Stomach (tissue), 9 donors: ENCODE results near the gene GABRB3. TPM values are rescaled to one million over a fixed set of nuclear protein-coding genes. Genes with fewer than 3 reads are reported as not detected.

ENCODE experiments used
- DNase-seq, 2 donors: peaks; one replicate each; pipeline versions ENCODE4 v3.0.0 to v3.0.0-alpha.2; 2013 to 2019
- H3K27ac ChIP-seq, 5 donors: fragments of 200-600 bp in 4 of 5; sonication (generic) in 4 of 5; one replicate each; pipeline ENCODE4 v1.5.1; 2013 to 2019; ENCODE audit warnings: mild to moderate bottlenecking in 1 of 5, moderate library complexity in 1 of 5
- H3K27me3 ChIP-seq, 3 donors: fragments of 200-600 bp; sonication (generic); one replicate each; pipeline ENCODE4 v1.5.1; 2017 to 2019; ENCODE audit warnings: mixed run types in 1 of 3
- H3K36me3 ChIP-seq, 4 donors: fragments of 200-600 bp; sonication (generic); 1 replicate in 3 of 4; 2 replicates in 1 of 4; pipeline ENCODE4 v1.5.1; 2016 to 2019
- H3K4me1 ChIP-seq, 4 donors: fragments of 200-600 bp; sonication (generic); one replicate each; pipeline ENCODE4 v1.5.1; 2016 to 2019
- H3K4me3 ChIP-seq, 4 donors: fragments of 200-600 bp; sonication (generic) in 3 of 4; one replicate each; pipeline ENCODE4 v1.5.1; 2016 to 2019; ENCODE audit warnings: mild to moderate bottlenecking in 1 of 4
- H3K9me3 ChIP-seq, 4 donors: fragments of 200-600 bp; sonication (generic); one replicate each; pipeline ENCODE4 v1.5.1; 2016 to 2019
- CTCF ChIP-seq, 7 experiments: fragments of 450-650 bp in 4 of 7; fragments of 200-600 bp in 3 of 7; sonication (generic) in 3 of 7; IDR thresholded peaks; one replicate each; pipeline ENCODE4 v1.5.1; 2016 to 2019; ENCODE audit warnings: antibody characterized with exemption in 7 of 7, control low read depth in 2 of 7, mild to moderate bottlenecking in 1 of 7
- EP300 ChIP-seq: sonication (generic); formaldehyde crosslinking; IDR thresholded peaks from one replicate; pipeline ENCODE4 v1.6.1; 2017; ENCODE audit warnings: antibody characterized with exemption
- POLR2A ChIP-seq, 4 donors: fragments of 450-650 bp; IDR thresholded peaks; one replicate each; pipeline ENCODE4 v1.6.1; 2016; ENCODE audit warnings: antibody characterized with exemption in 4 of 4, control low read depth in 2 of 4, mild to moderate bottlenecking in 1 of 4, moderate library complexity in 1 of 4
- POLR2AphosphoS5 ChIP-seq, 3 donors: sonication (generic); formaldehyde crosslinking; IDR thresholded peaks; one replicate each; pipeline ENCODE4 v1.6.1; 2016; ENCODE audit warnings: antibody characterized with exemption in 3 of 3
- WGBS, 5 donors: extraction: QIAGEN DNeasy Blood & Tissue Kit in 3 of 5; methylation state at CpG; one replicate each; pipeline versions ENCODE4 v1.1.5 to v1.1.7; 2013 to 2018; 5-methylcytosine and 5-hydroxymethylcytosine counted together
- intact Hi-C: fragments of 100-400 bp; cut with DNase I; formaldehyde crosslinking; loops from one replicate; pipeline ENCODE4 v1.15.1; 2023; ENCODE audit warnings: low total_unique reads
- polyA plus RNA-seq, 3 donors: library from polyadenylated mRNA; stranded (reverse); fragments of 200-250 nt; gene quantifications; one replicate each; pipeline ENCODE4 v1.2.3, GENCODE V29; 2013
- total RNA-seq, 5 donors: library from RNA; depleted of rRNA; stranded (reverse); fragments of >200 nt; gene quantifications; one replicate each; pipeline versions ENCODE4 v1.1.0 to v1.2.3, GENCODE V29; 2014 to 2016
- donor health status: healthy with polysubstance abuse.
- donor health status: Bipolar disorder and iron deficiency.
- donor health status: healthy.

The GABRB3 gene
- total and polyA plus RNA-seq, 8 donors = 1.5 to 14.6 (median 6.1) TPM; not detected in 2

- Histone ChIP-seq H3K9me3 (peaks cover 0 to 7% (median 0%) of the 10 kb centered on the region in 4 donors), H3K4me1 (peaks cover 0 to 11% (median 0%) of the 10 kb centered on the region in 4 donors), H3K36me3 (no peaks in the 10 kb centered on the region), H3K4me3 (no peak overlapping the region), H3K27ac (no peak overlapping the region), H3K27me3 (peaks cover 0 to 6% (median 0%) of the 10 kb centered on the region in 3 donors)
- peak in 1 of 2 donors; percentile 21 for DNase-seq
- WGBS, 5 donors = 62 to 76% (median 73%) methylated on average over 11 of the region's 11 CpGs
- TF ChIP-seq POLR2A (IDR thresholded peaks at IDR 0.05) = no peak
- TF ChIP-seq CTCF (IDR thresholded peaks at IDR 0.05) = no peak
- TF ChIP-seq POLR2AphosphoS5 (IDR thresholded peaks at IDR 0.05) = no peak
- no peak for TF ChIP-seq EP300
- intact Hi-C loops = no loop called here
Observed at GRCh38 chr15:26665957-26666791, 106.7 kb downstream of the GABRB3 start.

- intact Hi-C loops = no loop called here
- no peaks in the 10 kb centered on the region for H3K27me3 ChIP-seq
- no peak for TF ChIP-seq EP300
- TF ChIP-seq POLR2AphosphoS5 (IDR thresholded peaks at IDR 0.05) = no peak
- no peak for TF ChIP-seq POLR2A (IDR thresholded peaks at IDR 0.05)
- H3K27ac ChIP-seq = no peak overlapping the region
- H3K4me1 ChIP-seq = peaks cover 0 to 11% (median 0%) of the 10 kb centered on the region in 4 donors
- WGBS, 5 donors = 57 to 64% (median 58%) methylated on average over 6 of the region's 6 CpGs
- peaks cover 0 to 5% (median 0%) of the 10 kb centered on the region in 4 donors for H3K9me3 ChIP-seq
- H3K4me3 ChIP-seq = no peak overlapping the region
- DNase-seq = no peak
- H3K36me3 ChIP-seq = no peaks in the 10 kb centered on the region
Observed at GRCh38 chr15:26662283-26662682, 110.6 kb downstream of the GABRB3 start.

GRCh38 chr15:26661748-26662147 lies 111.1 kb downstream of the GABRB3 start:
- Histone ChIP-seq H3K27ac (no peak overlapping the region), H3K4me3 (no peak overlapping the region), H3K4me1 (peaks cover 0 to 11% (median 0%) of the 10 kb centered on the region in 4 donors), H3K27me3 (no peaks in the 10 kb centered on the region), H3K36me3 (no peaks in the 10 kb centered on the region), H3K9me3 (peaks cover 0 to 5% (median 0%) of the 10 kb centered on the region in 4 donors)
- intact Hi-C loops = no loop called here
- no peak for DNase-seq
- no peak for TF ChIP-seq POLR2A (IDR thresholded peaks at IDR 0.05)
- no peak for TF ChIP-seq POLR2AphosphoS5 (IDR thresholded peaks at IDR 0.05)
- no peak for TF ChIP-seq CTCF (IDR thresholded peaks at IDR 0.05)
- no peak for TF ChIP-seq EP300
- WGBS, 5 donors = 69 to 82% (median 80%) methylated on average over 7 of the region's 7 CpGs

GRCh38 chr15:26661107-26661506 lies 111.8 kb downstream of the GABRB3 start:
- no peak for DNase-seq
- Histone ChIP-seq H3K36me3 (no peaks in the 10 kb centered on the region), H3K4me1 (peaks cover 0 to 6% (median 0%) of the 10 kb centered on the region in 4 donors), H3K9me3 (peaks cover 0 to 5% (median 0%) of the 10 kb centered on the region in 4 donors), H3K4me3 (no peak overlapping the region), H3K27ac (no peak overlapping the region), H3K27me3 (no peaks in the 10 kb centered on the region)
- no peak for TF ChIP-seq EP300
- no peak for TF ChIP-seq POLR2AphosphoS5 (IDR thresholded peaks at IDR 0.05)
- TF ChIP-seq CTCF (IDR thresholded peaks at IDR 0.05) = no peak
- TF ChIP-seq POLR2A (IDR thresholded peaks at IDR 0.05) = no peak
- intact Hi-C loops = no loop called here
- WGBS, 5 donors = 65 to 91% (median 85%) methylated on average over 3 of the region's 3 CpGs
